Epithelial cell of proximal tubule (primary cell): ENCODE measurements around the gene NEIL3. TPM values are rescaled to one million over a fixed set of nuclear protein-coding genes. Genes with fewer than 3 reads are reported as not detected.
"Not testable (repeated sequence)": the region's sequence is repeated elsewhere in the genome, so short reads cannot be mapped to it uniquely, and the experiment has no call there.

Source experiments
- DNase-seq: peaks from one replicate; pipeline ENCODE4 v3.0.0-alpha.2; 2011; ENCODE audit warnings: low read depth
- H3K4me3 ChIP-seq: 2 replicates; pipeline ENCODE4 v1.5.1; 2011; ENCODE audit warnings: low read depth, mild to moderate bottlenecking, low read length
- total RNA-seq: library from RNA; depleted of rRNA; stranded (reverse); fragments of >200 nt; gene quantifications from 2 replicates; pipeline ENCODE4 v1.2.3, GENCODE V29; 2015
- TF ChIP-seq, protein P1 (sequence below): conservative IDR thresholded peaks from 2 replicates; pipeline ENCODE4 v1.5.1; 2012; ENCODE audit warnings: low read depth, mild to moderate bottlenecking, low read length

Gene NEIL3
- total RNA-seq, 1 donor from 2014 or later = 7.8 TPM

DNA sequence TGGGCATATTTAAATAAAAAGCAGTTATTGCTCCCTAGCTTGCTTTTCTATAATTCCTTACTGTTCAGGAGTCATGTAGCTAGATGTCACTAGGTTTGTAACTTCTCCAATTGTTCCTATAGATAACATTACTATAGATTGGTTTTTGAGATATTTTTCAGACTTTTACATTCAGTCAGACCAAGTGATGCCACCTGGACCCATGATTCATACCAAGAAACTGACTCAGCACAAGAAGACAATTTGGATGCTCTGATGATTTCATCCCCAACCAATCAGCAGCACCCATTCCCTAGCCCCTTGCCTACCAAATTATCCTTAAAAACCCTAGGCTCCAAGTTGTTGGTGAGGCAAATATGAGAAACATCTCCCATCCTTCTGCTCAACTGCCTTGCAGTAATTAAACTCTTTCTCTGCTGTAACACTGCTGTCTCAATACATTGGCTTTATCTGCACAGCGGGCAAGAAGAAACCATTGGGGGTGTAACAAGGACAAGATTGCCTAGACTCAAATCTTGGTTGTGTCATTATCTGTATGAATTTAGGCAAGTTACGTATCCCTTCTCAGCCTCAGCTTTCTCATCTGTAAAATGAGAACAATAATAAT, 11.8 kb upstream of the NEIL3 start:
- no peak overlapping the region for H3K4me3 ChIP-seq
- no peak for DNase-seq
- TF ChIP-seq, protein P1, sequence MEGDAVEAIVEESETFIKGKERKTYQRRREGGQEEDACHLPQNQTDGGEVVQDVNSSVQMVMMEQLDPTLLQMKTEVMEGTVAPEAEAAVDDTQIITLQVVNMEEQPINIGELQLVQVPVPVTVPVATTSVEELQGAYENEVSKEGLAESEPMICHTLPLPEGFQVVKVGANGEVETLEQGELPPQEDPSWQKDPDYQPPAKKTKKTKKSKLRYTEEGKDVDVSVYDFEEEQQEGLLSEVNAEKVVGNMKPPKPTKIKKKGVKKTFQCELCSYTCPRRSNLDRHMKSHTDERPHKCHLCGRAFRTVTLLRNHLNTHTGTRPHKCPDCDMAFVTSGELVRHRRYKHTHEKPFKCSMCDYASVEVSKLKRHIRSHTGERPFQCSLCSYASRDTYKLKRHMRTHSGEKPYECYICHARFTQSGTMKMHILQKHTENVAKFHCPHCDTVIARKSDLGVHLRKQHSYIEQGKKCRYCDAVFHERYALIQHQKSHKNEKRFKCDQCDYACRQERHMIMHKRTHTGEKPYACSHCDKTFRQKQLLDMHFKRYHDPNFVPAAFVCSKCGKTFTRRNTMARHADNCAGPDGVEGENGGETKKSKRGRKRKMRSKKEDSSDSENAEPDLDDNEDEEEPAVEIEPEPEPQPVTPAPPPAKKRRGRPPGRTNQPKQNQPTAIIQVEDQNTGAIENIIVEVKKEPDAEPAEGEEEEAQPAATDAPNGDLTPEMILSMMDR = no peak

DNA sequence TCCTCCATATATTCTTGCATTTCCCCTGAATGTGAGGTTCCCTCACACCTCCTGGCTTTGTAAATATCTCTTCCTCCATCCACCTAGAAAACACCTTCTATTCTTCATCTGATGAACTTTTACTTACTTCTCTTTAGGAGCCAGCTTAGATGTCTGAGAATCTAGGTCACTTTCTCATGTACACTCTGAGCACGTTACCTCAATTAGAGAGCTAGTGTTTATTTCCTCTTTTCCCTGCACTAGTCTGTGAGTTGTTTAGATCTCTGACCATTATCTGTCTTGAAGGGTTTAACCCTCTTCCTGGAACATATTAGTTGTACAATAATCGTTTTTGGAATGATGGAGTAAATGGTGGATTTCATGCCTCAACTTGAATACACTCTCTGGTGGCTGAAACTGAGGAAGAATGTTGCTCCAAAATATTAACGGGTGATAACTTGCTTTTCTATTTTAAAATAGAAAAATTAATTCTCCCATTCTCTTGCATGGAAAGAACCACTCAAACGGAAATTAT, 8.5 kb upstream of the NEIL3 start:
- no peak for DNase-seq
- TF ChIP-seq, protein P1 = no peak

GRCh38 chr4:177302371-177303100, 7.1 kb upstream of the NEIL3 start:
- TF ChIP-seq, protein P1 = no peak
- no peak overlapping the region for H3K4me3 ChIP-seq
- DNase-seq = no peak

More for the DNA sequence above, 8.5 kb upstream of the NEIL3 start:
- H3K4me3 ChIP-seq = no peak overlapping the region

GRCh38 chr4:177304094-177304493, 5.6 kb upstream of the NEIL3 start:
- DNase-seq = no peak
- H3K4me3 ChIP-seq = no peak overlapping the region
- TF ChIP-seq, protein P1 = no peak

- DNase-seq = not testable (repeated sequence)
Observed at GRCh38 chr4:177304864-177305263, 4.8 kb upstream of the NEIL3 start.

DNA sequence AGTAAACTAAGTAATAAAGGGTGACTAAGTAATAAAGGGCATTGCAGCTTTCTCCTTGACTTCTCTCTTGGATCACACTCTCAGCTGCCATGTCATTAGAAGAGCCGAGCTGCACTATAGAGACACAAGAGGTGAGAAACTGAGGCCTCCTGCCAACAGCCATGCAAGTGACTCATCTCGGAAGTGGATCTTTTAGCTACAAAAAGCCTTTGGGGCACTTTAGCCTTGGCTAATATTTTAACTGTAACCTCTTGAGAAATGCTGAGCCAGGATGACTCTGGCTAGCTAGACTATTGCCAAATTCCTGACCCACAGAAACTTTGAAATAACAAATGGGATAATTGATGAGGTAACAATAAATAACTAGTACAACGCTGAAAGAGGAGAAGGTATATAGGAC, 1.5 kb upstream of the NEIL3 start:
- DNase-seq = peak; percentile 98

More at GRCh38 chr4:177304864-177305263, 4.8 kb upstream of the NEIL3 start:
- H3K4me3 ChIP-seq = not testable (repeated sequence)

GRCh38 chr4:177308847-177309521, 690 bp upstream of the NEIL3 start:
- peak overlapping the region; percentile 86 for H3K4me3 ChIP-seq
- TF ChIP-seq, protein P1 = no peak
- DNase-seq = no peak

More for the DNA sequence above, 1.5 kb upstream of the NEIL3 start:
- TF ChIP-seq, protein P1 = no peak
- no peak overlapping the region for H3K4me3 ChIP-seq
